T-helper 1 cell treated with Interleukin-12 subunit alpha and Interleukin-12 subunit beta and Interleukin-4 antibody, amounts not matched to agents 30 ng/mL and 1 ng/mL, for 36 hours (primary cell): ENCODE measurements around the gene LCMT2. TPM values are rescaled to one million over a fixed set of nuclear protein-coding genes. Genes with fewer than 3 reads are reported as not detected.

Experiments
- intact Hi-C: fragments of 100-400 bp; cut with micrococcal nuclease; formaldehyde crosslinking; loops from one replicate; pipeline ENCODE4 v1.15.1; 2024
- total RNA-seq: library from RNA; stranded (reverse); gene quantifications from 2 replicates; pipeline ENCODE4 v1.2.3, GENCODE V29; 2022

Gene LCMT2
- 10.5 and 10.6 TPM in 2 replicates for total RNA-seq

- intact Hi-C loops = loop anchor here (1.0 to 5.0 kb wide), 11 partner anchors 41 to 1359 kb away; partner anchors contain the start of genes CCNDBP1, MFAP1, PDIA3 and STARD9
Observed at GRCh38 chr15:43329960-43330779, at the start of gene LCMT2. TSS of gene LCMT2 (minus strand) at chr15:43330573. CDS start at chr15:43330489, 84 bp downstream.

DNA sequence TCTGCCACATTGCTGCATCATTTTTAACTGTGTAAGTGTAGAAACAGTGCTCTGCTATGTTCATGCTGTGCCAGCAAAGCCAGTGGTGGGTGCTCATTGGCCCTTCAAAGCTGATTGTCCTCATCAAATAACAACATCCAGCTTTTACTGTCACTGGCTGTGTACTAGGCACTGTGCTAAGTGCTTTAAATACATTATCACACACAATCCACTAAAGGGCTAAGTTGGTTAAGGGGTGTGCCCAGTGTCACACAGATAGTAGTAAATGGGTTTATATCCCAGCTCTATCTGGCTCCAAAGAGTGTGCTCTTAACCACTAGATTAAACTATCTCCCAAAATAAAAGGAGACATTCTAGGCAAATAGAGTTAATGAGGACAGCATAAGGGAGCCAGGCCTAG lies 48.2 kb upstream of the LCMT2 start:
- intact Hi-C loops = loop anchor here (10.0 kb wide), 1 partner anchor 366 kb away; the partner anchor contains the start of gene PDIA3

DNA sequence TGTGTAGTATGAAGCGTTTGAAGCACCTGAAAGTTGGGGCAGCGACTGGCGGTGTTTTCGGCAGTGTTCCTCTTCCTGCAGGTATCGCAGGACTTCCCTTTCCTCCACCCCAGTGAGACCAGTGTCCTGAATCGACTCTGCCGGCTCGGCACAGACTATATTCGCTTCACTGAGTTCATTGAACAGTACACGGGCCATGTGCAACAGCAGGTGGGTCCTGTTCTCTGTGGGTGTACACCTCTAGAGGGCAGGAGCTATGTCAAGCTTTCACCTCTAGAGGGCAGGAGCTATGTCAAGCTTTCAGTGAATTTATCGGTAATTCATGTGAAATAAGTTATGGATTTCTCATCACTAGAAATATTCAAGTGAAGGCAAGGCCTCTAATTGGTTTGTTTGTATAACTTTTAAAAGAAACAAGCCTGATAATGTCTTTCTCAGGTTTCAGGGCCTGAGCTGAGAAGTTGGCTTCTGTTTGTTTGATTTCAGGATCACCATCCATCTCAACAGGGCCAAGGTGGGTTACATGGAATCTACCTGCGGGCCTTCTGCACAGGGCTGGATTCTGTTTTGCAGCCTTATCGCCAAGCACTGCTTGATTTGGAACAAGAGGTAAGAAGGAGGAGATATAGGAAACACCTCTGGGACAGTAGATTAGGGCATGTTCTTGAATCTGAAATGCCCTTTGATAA lies 45.8 kb upstream of the LCMT2 start:
- intact Hi-C loops = loop anchor here (1.0 to 10.0 kb wide), 2 partner anchors 65 to 369 kb away; partner anchors contain the start of gene PDIA3

GRCh38 chr15:43370975-43371974 lies 40.9 kb upstream of the LCMT2 start, which contains the start of the genes TUBGCP4 and ZSCAN29:
TSS of gene TUBGCP4 (plus strand) at chr15:43371101. CDS start at chr15:43371355, 254 bp downstream.
TSS of gene ZSCAN29 (minus strand) at chr15:43371043. CDS start at chr15:43369913, 1,130 bp downstream.
- intact Hi-C loops = loop anchor here (1.0 to 10.0 kb wide), 4 partner anchors 41 to 374 kb away; partner anchors contain the start of genes CCNDBP1, LCMT2 and PDIA3

- intact Hi-C loops = loop anchor here (10.0 kb wide), 1 partner anchor 374 kb away; the partner anchor contains the start of gene PDIA3
Observed at GRCh38 chr15:43370310-43370974, 40.1 kb upstream of the LCMT2 start.

DNA sequence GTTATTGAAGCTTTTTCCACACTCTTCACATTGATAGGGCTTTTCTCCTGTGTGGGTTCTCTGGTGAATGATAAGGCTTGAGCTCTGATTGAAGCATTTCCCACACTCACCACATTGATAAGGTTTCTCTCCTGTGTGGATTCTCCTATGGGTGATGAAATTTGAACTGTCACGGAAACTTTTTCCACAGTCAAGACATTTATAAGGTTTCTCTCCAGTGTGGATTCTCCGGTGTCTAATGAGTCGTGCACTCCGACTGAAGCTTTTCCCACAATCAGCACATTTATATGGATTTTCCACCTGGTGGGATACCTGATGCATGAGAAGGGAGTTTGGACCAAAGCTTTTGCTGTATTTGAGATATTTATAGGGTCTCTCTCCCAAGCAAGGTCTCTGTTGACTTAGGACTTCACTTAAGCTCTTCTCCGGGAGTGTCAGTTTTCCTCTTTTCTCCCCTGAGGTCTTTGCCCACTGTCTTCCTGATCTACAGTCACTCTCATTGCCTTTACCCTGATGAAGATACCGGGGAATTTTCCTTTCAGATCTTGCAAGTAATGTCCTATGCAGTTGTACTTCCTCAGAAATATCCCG lies 31.0 kb upstream of the LCMT2 start:
- intact Hi-C loops = no loop called here

- intact Hi-C loops = no loop called here
Observed at GRCh38 chr15:43360821-43361220, 30.4 kb upstream of the LCMT2 start.

- intact Hi-C loops = no loop called here
Observed at GRCh38 chr15:43352693-43353382, 22.5 kb upstream of the LCMT2 start.

- intact Hi-C loops = no loop called here
Observed at GRCh38 chr15:43347114-43347513, 16.7 kb upstream of the LCMT2 start.

- intact Hi-C loops = no loop called here
Observed at GRCh38 chr15:43346305-43346704, 15.9 kb upstream of the LCMT2 start.

GRCh38 chr15:43330780-43331087 lies 361 bp upstream of the LCMT2 start:
- intact Hi-C loops = loop anchor here (1.0 to 5.0 kb wide), 11 partner anchors 41 to 1360 kb away; partner anchors contain the start of genes CCNDBP1, MFAP1, PDIA3 and STARD9

DNA sequence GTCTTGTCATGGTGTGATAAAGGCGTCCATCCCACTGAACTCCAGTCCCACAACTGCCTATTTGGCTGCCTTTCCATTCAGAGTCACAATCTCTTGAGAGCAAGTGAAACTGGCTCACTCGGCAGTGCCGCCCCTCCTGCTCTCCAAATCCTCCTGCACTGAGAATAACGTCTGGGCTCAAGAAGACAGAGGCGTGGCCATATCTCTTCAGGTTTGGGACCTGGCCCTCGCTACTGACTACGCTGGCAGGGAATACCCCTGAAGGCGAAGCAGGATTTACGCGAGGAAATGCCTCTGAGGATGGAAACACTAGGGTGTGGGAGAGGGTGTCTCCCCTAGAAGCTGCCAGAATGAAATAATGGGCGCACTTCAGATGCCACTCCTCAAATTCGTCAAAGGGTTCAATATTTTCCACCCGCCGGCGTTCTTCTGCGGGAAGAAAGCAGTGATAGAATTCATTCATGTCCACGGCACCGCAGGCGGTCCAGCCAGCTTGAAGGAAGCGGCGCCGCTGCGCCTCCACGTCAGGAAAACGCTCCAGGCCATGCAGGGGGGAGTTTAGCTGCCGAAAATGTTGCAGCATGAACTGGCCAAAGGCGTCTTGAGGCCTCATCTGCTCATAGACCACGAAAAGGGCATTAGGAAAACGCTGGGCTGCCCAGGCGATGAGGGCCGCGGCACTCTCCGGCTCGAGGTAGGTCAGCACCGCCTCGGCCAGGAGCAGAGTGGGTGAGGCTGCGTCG lies 985 bp downstream of the LCMT2 start:
- intact Hi-C loops = no loop called here

GRCh38 chr15:43325039-43325684 lies 5.2 kb downstream of the LCMT2 start:
- intact Hi-C loops = no loop called here

GRCh38 chr15:43318990-43319771 lies 11.2 kb downstream of the LCMT2 start:
- intact Hi-C loops = no loop called here

GRCh38 chr15:43317566-43318184 lies 12.7 kb downstream of the LCMT2 start:
- intact Hi-C loops = no loop called here

- intact Hi-C loops = no loop called here
Observed at GRCh38 chr15:43316971-43317346, 13.4 kb downstream of the LCMT2 start.
